Measurements from ENCODE around the gene THAP2. TPM values are rescaled to one million over a fixed set of nuclear protein-coding genes. Genes with fewer than 3 reads are reported as not detected.
"Not testable (repeated sequence)": the region's sequence is repeated elsewhere in the genome, so short reads cannot be mapped to it uniquely, and the experiment has no call there.

Gene THAP2
- total RNA-seq, 5 donors from 2014 or later (not counting 1 experiment from before 2014, with no cell fraction given) = 8.3 to 23.1 (median 8.6) TPM

DNA sequence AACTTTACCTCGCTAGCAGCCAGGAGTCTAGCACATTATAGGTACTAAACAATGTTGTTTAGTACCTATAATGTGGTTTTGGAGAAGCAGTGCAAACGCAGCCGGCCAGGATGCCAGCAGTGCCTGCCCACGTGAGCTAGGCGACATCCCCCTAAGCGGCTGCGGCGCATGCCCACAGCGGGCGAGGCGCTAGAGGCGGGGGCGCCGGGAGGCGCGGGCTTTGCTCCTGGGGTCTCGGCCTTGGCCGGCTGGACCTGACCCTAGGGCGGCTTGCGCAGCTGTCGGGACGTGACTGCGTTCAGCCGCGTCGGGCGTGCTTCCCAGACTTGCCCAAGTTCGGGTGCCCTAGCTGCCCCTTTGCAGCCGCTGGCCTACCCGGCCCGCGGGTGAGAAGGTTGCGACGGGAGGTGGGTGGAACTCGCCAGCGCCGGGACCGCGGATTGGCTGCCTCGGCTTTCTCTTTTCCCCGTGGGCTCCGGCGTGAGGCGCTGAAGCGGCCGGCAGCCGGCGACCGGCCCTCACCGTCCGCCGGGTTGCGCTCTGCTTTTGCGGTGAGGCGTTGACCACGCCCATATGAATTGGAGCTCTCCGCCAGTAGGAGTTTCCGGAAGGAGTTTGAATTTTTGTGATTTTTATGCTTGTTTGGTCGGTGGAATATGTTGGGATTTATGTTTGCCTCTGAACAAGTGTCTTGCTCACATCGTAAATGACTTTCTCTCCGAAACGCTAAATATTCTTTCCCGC is 22.0 kb downstream of the THAP2 start, which contains the start of gene TMEM19:
Gene TMEM19 (plus strand): TSS at position 169 of the 744 bp plus-strand sequence. CDS start 599 bp downstream, outside the sequence.
- H3K4me3 Mint-ChIP-seq = peak within 1 kb of the TSS; percentile 85 to 96 (median 92)
- CTCF ChIA-PET = interaction anchor here (0.5 to 3.4 kb wide), 16 partner anchors 8 to 94 kb away, joined by 3 to 46 read pairs (median 4); partner anchors contain the start of genes RAB21 (in 2 of the 2), THAP2 (in 2 of the 2) and ZFC3H1 (in 1 of the 2)
- no peaks in the 10 kb centered on the region for H3K9me3 Mint-ChIP-seq
- H3K27me3 Mint-ChIP-seq = no peaks in the 10 kb centered on the region
- peak within 1 kb of the TSS; percentile 57 to 79 for H3K4me3 ChIP-seq (ENCODE audit: control insufficient read depth in 1 of 2, extremely low read depth in 1 of 2, low read length in 1 of 2)
- H3K27ac Mint-ChIP-seq = peak within 1 kb of the TSS; percentile 87 to 90
- 0% methylated on average over 53 of the region's 63 CpGs for WGBS (ENCODE audit: insufficient coverage)
- H3K36me3 Mint-ChIP-seq = peaks cover 6% of the 10 kb centered on the region
- H3K4me1 ChIP-seq (ENCODE audit: control insufficient read depth in 1 of 2, extremely low read depth in 1 of 2, insufficient read depth in 2 of 2, low read length in 2 of 2) = peaks cover 5 to 16% of the 10 kb centered on the region in 2 experiments
- peaks cover 24 to 48% (median 35%) of the 10 kb centered on the region in 3 donors for H3K4me1 Mint-ChIP-seq
- no peaks in the 10 kb centered on the region for H3K27me3 ChIP-seq (replicated peaks in 1 of 2; ENCODE audit: control insufficient read depth in 2 of 2, extremely low read depth in 1 of 2, insufficient read depth in 2 of 2, low read length in 1 of 2)
- peak within 1 kb of the TSS; percentile 62 for H3K27ac ChIP-seq (ENCODE audit: low read length)
- H3K36me3 ChIP-seq (ENCODE audit: control insufficient read depth in 2 of 2, extremely low read depth in 1 of 2, insufficient read depth in 1 of 2, low read length in 1 of 2) = no peaks in the 10 kb centered on the region
- peak; percentile 92 to 93 (median 93) for ATAC-seq (replicated peaks in 1 of 4)
- POLR2A ChIA-PET = interaction anchor here (0.6 to 4.1 kb wide), 13 partner anchors 11 to 1946 kb away, joined by 3 to 57 read pairs (median 4); partner anchors contain the start of genes RAB21 (in 2 of the 2), THAP2 (in 2 of the 2) and ZFC3H1 (in 2 of the 2)
- H3K9me3 ChIP-seq = no peaks in the 10 kb centered on the region
- DNase-seq = peak; percentile 71 to 88 (median 80)

GRCh38 chr12:71686658-71687025 is 22.5 kb downstream of the THAP2 start:
- CTCF ChIA-PET = interaction anchor here (0.5 to 3.4 kb wide), 11 partner anchors 9 to 94 kb away, joined by 3 to 46 read pairs (median 4); partner anchors contain the start of genes RAB21 (in 2 of the 2), THAP2 (in 1 of the 2) and ZFC3H1 (in 1 of the 2)
- ATAC-seq (replicated peaks in 1 of 4) (peak in 1 of 4 experiments; percentile 3), DNase-seq (no peak)
- Mint-ChIP-seq H3K36me3 (peaks cover 6% of the 10 kb centered on the region), H3K4me1 (peaks cover 24 to 48% (median 35%) of the 10 kb centered on the region in 3 donors), H3K4me3 (peak overlapping the region; percentile 85 to 96 (median 92)), H3K27me3 (no peaks in the 10 kb centered on the region), H3K9me3 (no peaks in the 10 kb centered on the region), H3K27ac (peak overlapping the region; percentile 87 to 88)
- peaks cover 5 to 16% of the 10 kb centered on the region in 2 experiments for H3K4me1 ChIP-seq (ENCODE audit: control insufficient read depth in 1 of 2, extremely low read depth in 1 of 2, insufficient read depth in 2 of 2, low read length in 2 of 2)
- H3K27me3 ChIP-seq (replicated peaks in 1 of 2; ENCODE audit: control insufficient read depth in 2 of 2, extremely low read depth in 1 of 2, insufficient read depth in 2 of 2, low read length in 1 of 2) = no peaks in the 10 kb centered on the region
- H3K36me3 ChIP-seq (ENCODE audit: control insufficient read depth in 2 of 2, extremely low read depth in 1 of 2, insufficient read depth in 1 of 2, low read length in 1 of 2) = no peaks in the 10 kb centered on the region
- H3K9me3 ChIP-seq = no peaks in the 10 kb centered on the region
- WGBS (ENCODE audit: insufficient coverage) = no CpG with 5 or more reads among the region's 3 CpGs
- peak overlapping the region; percentile 57 to 79 for H3K4me3 ChIP-seq (ENCODE audit: control insufficient read depth in 1 of 2, extremely low read depth in 1 of 2, low read length in 1 of 2)
- POLR2A ChIA-PET = interaction anchor here (0.6 to 4.1 kb wide), 5 partner anchors 14 to 68 kb away, joined by 4 to 57 read pairs (median 9); partner anchors contain the start of genes THAP2 (in 2 of the 2), ZFC3H1 (in 2 of the 2) and RAB21 (in 1 of the 2)
- H3K27ac ChIP-seq (ENCODE audit: low read length) = peak overlapping the region; percentile 62

- CTCF ChIA-PET = interaction anchor here (0.6 to 3.4 kb wide), 4 partner anchors 9 to 193 kb away, joined by 3 to 46 read pairs (median 5); partner anchors contain the start of genes THAP2 (in 1 of the 2) and ZFC3H1 (in 1 of the 2)
Measured at GRCh38 chr12:71687172-71687571, 23.1 kb downstream of the THAP2 start.

DNA sequence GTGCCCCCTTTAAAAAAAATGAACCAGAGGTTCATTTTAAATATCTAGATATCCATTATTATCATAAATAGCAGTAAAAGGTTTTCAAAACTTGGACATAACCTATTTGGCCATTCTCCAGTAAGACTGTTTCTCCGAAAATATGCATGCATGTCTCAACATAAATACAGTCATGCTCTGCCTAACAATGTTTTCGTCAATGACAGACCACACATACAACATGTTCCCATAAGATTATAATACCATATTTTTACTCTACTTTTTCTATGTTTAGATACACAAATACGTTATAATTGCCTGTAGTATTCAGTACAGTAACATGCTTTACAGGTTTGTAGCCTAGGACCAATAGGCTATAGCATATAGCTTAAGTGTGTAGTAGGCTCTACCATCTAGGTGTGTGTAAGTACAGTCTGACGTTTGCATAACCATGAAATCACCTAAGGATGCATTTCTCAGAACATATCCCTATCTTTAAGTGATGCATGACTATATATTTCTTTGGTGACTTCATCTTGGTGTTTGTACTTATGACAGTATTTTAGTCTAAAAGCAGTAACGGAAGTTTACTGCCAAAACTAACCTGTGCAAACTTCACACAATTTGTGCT is 25.0 kb downstream of the THAP2 start:
- Histone ChIP-seq H3K27me3 (replicated peaks in 1 of 2; ENCODE audit: control insufficient read depth in 2 of 2, extremely low read depth in 1 of 2, insufficient read depth in 2 of 2, low read length in 1 of 2) (no peaks in the 10 kb centered on the region), H3K4me3 (ENCODE audit: control insufficient read depth in 1 of 2, extremely low read depth in 1 of 2, low read length in 1 of 2) (no peak overlapping the region), H3K36me3 (ENCODE audit: control insufficient read depth in 2 of 2, extremely low read depth in 1 of 2, insufficient read depth in 1 of 2, low read length in 1 of 2) (no peaks in the 10 kb centered on the region), H3K4me1 (ENCODE audit: control insufficient read depth in 1 of 2, extremely low read depth in 1 of 2, insufficient read depth in 2 of 2, low read length in 2 of 2) (peaks cover 5 to 16% of the 10 kb centered on the region in 2 experiments), H3K9me3 (no peaks in the 10 kb centered on the region), H3K27ac (ENCODE audit: low read length) (no peak overlapping the region)
- Mint-ChIP-seq H3K36me3 (peaks cover 15% of the 10 kb centered on the region), H3K9me3 (no peaks in the 10 kb centered on the region), H3K27me3 (no peaks in the 10 kb centered on the region), H3K4me1 (peaks cover 28 to 53% (median 47%) of the 10 kb centered on the region in 3 donors), H3K4me3 (no peak overlapping the region), H3K27ac (no peak overlapping the region)
- WGBS (ENCODE audit: insufficient coverage) = 100% methylated on average over 1 of the region's 5 CpGs
- DNase-seq (no peak), ATAC-seq (replicated peaks in 1 of 4) (no peak)
- ChIA-PET POLR2A (no interaction called here), CTCF (no interaction called here)

More at GRCh38 chr12:71687172-71687571, 23.1 kb downstream of the THAP2 start:
- not testable (repeated sequence) for ATAC-seq (replicated peaks in 1 of 4); H3K27ac ChIP-seq (ENCODE audit: low read length); H3K27me3 Mint-ChIP-seq; H3K36me3 Mint-ChIP-seq; H3K27ac Mint-ChIP-seq; H3K27me3 ChIP-seq (replicated peaks in 1 of 2; ENCODE audit: control insufficient read depth in 2 of 2, extremely low read depth in 1 of 2, insufficient read depth in 2 of 2, low read length in 1 of 2); DNase-seq; H3K9me3 ChIP-seq; H3K36me3 ChIP-seq (ENCODE audit: control insufficient read depth in 2 of 2, extremely low read depth in 1 of 2, insufficient read depth in 1 of 2, low read length in 1 of 2); H3K9me3 Mint-ChIP-seq
- peaks cover 5 to 16% of the 10 kb centered on the region in 2 experiments for H3K4me1 ChIP-seq (ENCODE audit: control insufficient read depth in 1 of 2, extremely low read depth in 1 of 2, insufficient read depth in 2 of 2, low read length in 2 of 2)
- peak overlapping the region; percentile 34 to 96 (median 39) for H3K4me3 Mint-ChIP-seq
- peak overlapping the region; percentile 25 to 57 for H3K4me3 ChIP-seq (ENCODE audit: control insufficient read depth in 1 of 2, extremely low read depth in 1 of 2, low read length in 1 of 2)
- 100% methylated on average over 3 of the region's 11 CpGs for WGBS (ENCODE audit: insufficient coverage)
- H3K4me1 Mint-ChIP-seq = peaks cover 24 to 51% (median 38%) of the 10 kb centered on the region in 3 donors
- POLR2A ChIA-PET = interaction anchor here (0.7 to 4.1 kb wide), 4 partner anchors 24 to 165 kb away, joined by 3 to 57 read pairs (median 19); partner anchors contain the start of genes THAP2 (in 2 of the 2), ZFC3H1 (in 2 of the 2) and RAB21 (in 1 of the 2)

- Histone ChIP-seq H3K27me3 (replicated peaks in 1 of 2; ENCODE audit: control insufficient read depth in 2 of 2, extremely low read depth in 1 of 2, insufficient read depth in 2 of 2, low read length in 1 of 2) (no peaks in the 10 kb centered on the region), H3K4me1 (ENCODE audit: control insufficient read depth in 1 of 2, extremely low read depth in 1 of 2, insufficient read depth in 2 of 2, low read length in 2 of 2) (peaks cover 3 to 11% of the 10 kb centered on the region in 2 experiments), H3K27ac (ENCODE audit: low read length) (no peak overlapping the region), H3K4me3 (ENCODE audit: control insufficient read depth in 1 of 2, extremely low read depth in 1 of 2, low read length in 1 of 2) (no peak overlapping the region), H3K9me3 (no peaks in the 10 kb centered on the region), H3K36me3 (ENCODE audit: control insufficient read depth in 2 of 2, extremely low read depth in 1 of 2, insufficient read depth in 1 of 2, low read length in 1 of 2) (no peaks in the 10 kb centered on the region)
- Mint-ChIP-seq H3K4me3 (no peak overlapping the region), H3K27ac (no peak overlapping the region), H3K27me3 (no peaks in the 10 kb centered on the region), H3K4me1 (peaks cover 30 to 51% (median 47%) of the 10 kb centered on the region in 3 donors), H3K36me3 (peaks cover 18% of the 10 kb centered on the region), H3K9me3 (no peaks in the 10 kb centered on the region)
- WGBS (ENCODE audit: insufficient coverage) = no CpG with 5 or more reads among the region's 4 CpGs
- ChIA-PET POLR2A (interaction anchor here in 1 of 2 donors (0.6 kb wide), 1 partner anchor 29 kb away, joined by 4 read pairs; no protein-coding TSS in a partner anchor), CTCF (no interaction called here)
- ATAC-seq (replicated peaks in 1 of 4) (no peak), DNase-seq (no peak)
Measured at GRCh38 chr12:71691504-71692129, 27.5 kb downstream of the THAP2 start.

Measured in T-cell (primary cell).